Activated CD4-positive, alpha-beta T cell treated with anti-CD3 and anti-CD28 coated beads for 36 hours (primary cell): Measurements from ENCODE around the gene CCT7. TPM values are rescaled to one million over a fixed set of nuclear protein-coding genes. Genes with fewer than 3 reads are reported as not detected.
"Not testable (repeated sequence)": the region's sequence is repeated elsewhere in the genome, so short reads cannot be mapped to it uniquely, and the experiment has no call there.

ENCODE experiments used
- ATAC-seq: fragments of 200-7000 bp; cut with Tn5 transposase; one replicate; pipeline ENCODE4 v1.10.0; 2021; ENCODE audit warnings: mild to moderate bottlenecking, moderate library complexity
- CTCF ChIA-PET: fragments of 350-600 bp; sonication (Branson Sonifier 250); formaldehyde crosslinking; loops from one replicate; lab custom pipeline; 2021; ENCODE audit warnings: antibody characterized with exemption; lab: Charles Lee
- POLR2A ChIA-PET: fragments of 350-600 bp; sonication (Branson Sonifier 250); formaldehyde crosslinking; loops from one replicate; lab custom pipeline; 2021; ENCODE audit warnings: antibody characterized with exemption, inconsistent platforms; lab: Charles Lee
- DNase-seq: peaks from one replicate; pipeline ENCODE4 v3.0.0-alpha.2; 2020
- H3K27ac Mint-ChIP-seq: one replicate; pipeline ENCODE4 v1.8.0; 2021; ENCODE audit warnings: mixed read lengths
- H3K27me3 Mint-ChIP-seq: one replicate; pipeline ENCODE4 v1.8.0; 2021; ENCODE audit warnings: mixed read lengths
- H3K36me3 Mint-ChIP-seq: one replicate; pipeline ENCODE4 v1.8.0; 2021; ENCODE audit warnings: low read depth, mixed read lengths
- H3K4me1 Mint-ChIP-seq: one replicate; pipeline ENCODE4 v1.8.0; 2021; ENCODE audit warnings: mixed read lengths
- H3K4me3 Mint-ChIP-seq: one replicate; pipeline ENCODE4 v1.8.0; 2021; ENCODE audit warnings: mild to moderate bottlenecking, moderate library complexity, mixed read lengths
- H3K9me3 Mint-ChIP-seq: one replicate; pipeline ENCODE4 v1.8.0; 2021; ENCODE audit warnings: low read depth, mixed read lengths
- intact Hi-C, 2 experiments: fragments of 100-400 bp; cut with DNase I in 1 of 2; cut with micrococcal nuclease in 1 of 2; formaldehyde crosslinking; loops; one replicate each; pipeline versions ENCODE4 v1.14.2 to v1.15.1; 2022 to 2024; cut with DNase I, micrococcal nuclease
- total RNA-seq, 2 experiments: library from RNA; stranded (reverse); gene quantifications; one replicate each; pipeline ENCODE4 v1.2.3, GENCODE V29; 2021

The CCT7 gene
- total RNA-seq, result 100 to 1,000 TPM; 637 to 774 TPM

DNA sequence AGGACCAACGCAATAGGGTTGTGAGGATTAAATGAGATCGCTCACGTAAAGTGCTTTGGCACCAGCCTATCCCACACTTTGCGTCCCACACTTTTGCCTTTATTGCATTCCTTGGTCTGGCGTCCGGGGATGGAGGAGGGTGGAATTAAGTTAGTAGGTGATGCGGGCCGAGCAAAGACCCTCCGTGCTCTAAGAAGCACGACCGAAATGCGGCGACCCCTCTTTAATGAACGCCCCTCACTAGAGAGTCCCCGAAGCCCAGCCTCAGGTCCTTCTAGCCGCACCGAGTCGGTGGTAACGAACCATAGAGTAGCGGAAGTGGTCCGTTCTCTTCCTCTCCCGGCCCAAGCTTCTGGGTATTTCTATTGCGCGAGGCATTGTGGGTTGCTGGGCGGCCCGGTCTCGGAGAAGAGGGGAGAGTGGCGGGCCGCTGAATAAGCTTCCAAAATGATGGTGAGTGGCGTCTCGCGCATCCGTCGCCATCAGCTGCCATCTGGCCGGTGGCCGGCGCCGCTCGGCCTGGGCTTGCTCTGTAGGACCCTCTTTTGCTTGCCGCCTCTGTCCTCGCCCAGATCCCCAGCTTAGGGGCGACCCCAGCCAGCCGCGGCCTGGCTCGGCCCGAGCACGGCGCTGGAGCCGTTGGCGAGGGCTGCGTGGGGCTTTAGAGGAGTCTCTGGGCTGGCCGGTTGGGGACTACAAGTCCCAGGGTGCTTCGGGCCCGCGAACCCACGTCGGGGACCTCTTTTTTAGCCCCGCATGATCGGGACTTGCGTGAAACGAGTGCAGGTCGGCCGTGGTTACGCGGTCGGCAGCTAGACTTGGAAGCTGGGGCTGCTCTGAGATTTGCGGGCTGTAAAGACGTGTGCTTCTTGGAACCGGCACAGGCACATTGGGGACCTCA, at the start of gene CCT7:
Gene CCT7 (plus strand): TSS at position 377 of the 901 bp plus-strand sequence. CDS start 71 bp downstream, at position 448.
- Mint-ChIP-seq H3K4me1 (peaks cover 40% of the 10 kb centered on the region), H3K27ac (peak within 1 kb of the TSS; percentile 98), H3K4me3 (peak within 1 kb of the TSS; percentile 92), H3K36me3 (peaks cover 39% of the 10 kb centered on the region), H3K9me3 (no peaks in the 10 kb centered on the region), H3K27me3 (no peaks in the 10 kb centered on the region)
- intact Hi-C loops, result loop anchor here (1.0 to 10.0 kb wide), 17 partner anchors 20 to 1221 kb away; partner anchors contain the start of genes ALMS1 (in 2 of the 2), EGR4 (in 2 of the 2), FBXO41 (in 2 of the 2) and SFXN5 (in 2 of the 2)
- POLR2A ChIA-PET, result interaction anchor here (0.5 to 2.3 kb wide), 8 partner anchors 10 to 946 kb away, joined by 3 to 9 read pairs (median 4); partner anchors contain the start of genes ALMS1, RAB11FIP5 and TPRKB
- CTCF ChIA-PET, result interaction anchor here (1.1 to 5.5 kb wide), 4 partner anchors 13 to 56 kb away, joined by 4 to 37 read pairs (median 22); partner anchors contain the start of gene SMYD5
- ATAC-seq (peak; percentile 77), DNase-seq (peak; percentile 92)

DNA sequence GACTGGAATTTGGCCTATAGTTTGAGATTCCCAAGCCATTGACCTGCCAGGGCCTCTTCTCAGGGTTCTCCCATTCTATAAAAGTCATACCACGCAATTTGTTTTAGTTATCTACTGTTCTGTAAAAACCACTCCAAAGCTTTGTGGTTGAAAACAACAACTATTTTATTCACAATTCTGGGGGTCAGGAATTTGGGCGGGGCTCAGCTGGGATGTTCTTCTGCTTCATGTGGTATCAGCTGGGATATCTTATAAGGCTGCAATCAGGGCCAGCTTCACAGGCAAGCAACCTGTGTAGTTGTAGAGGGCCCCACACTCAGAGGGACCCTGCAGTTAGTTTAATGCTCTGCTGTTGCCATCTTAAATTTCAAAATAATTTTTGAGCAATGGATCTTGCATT, 48.1 kb upstream of the CCT7 start:
- intact Hi-C loops, result no loop called here
- no peak for ATAC-seq
- Mint-ChIP-seq H3K4me3 (no peak overlapping the region), H3K36me3 (no peaks in the 10 kb centered on the region), H3K27me3 (peaks cover 12% of the 10 kb centered on the region), H3K4me1 (no peaks in the 10 kb centered on the region), H3K27ac (no peak overlapping the region), H3K9me3 (peaks cover 3% of the 10 kb centered on the region)
- no peak for DNase-seq
- ChIA-PET POLR2A (no interaction called here), CTCF (interaction anchor here (0.9 to 5.2 kb wide), 2 partner anchors 9 to 48 kb away, joined by 3 to 28 read pairs; no protein-coding TSS in a partner anchor)

GRCh38 chr2:73187549-73187948, 46.6 kb upstream of the CCT7 start:
- POLR2A ChIA-PET, result interaction anchor here (0.5 kb wide), 1 partner anchor 63 kb away, joined by 3 read pairs; no protein-coding TSS in a partner anchor
- ATAC-seq, result no peak
- no peak overlapping the region for H3K4me3 Mint-ChIP-seq
- H3K27me3 Mint-ChIP-seq, result peaks cover 8% of the 10 kb centered on the region
- H3K9me3 Mint-ChIP-seq, result peaks cover 3% of the 10 kb centered on the region
- intact Hi-C loops, result no loop called here
- H3K4me1 Mint-ChIP-seq, result no peaks in the 10 kb centered on the region
- no peak for DNase-seq
- no peak overlapping the region for H3K27ac Mint-ChIP-seq
- no peaks in the 10 kb centered on the region for H3K36me3 Mint-ChIP-seq
- CTCF ChIA-PET, result interaction anchor here (5.2 kb wide), 1 partner anchor 10 kb away, joined by 28 read pairs; no protein-coding TSS in a partner anchor

DNA sequence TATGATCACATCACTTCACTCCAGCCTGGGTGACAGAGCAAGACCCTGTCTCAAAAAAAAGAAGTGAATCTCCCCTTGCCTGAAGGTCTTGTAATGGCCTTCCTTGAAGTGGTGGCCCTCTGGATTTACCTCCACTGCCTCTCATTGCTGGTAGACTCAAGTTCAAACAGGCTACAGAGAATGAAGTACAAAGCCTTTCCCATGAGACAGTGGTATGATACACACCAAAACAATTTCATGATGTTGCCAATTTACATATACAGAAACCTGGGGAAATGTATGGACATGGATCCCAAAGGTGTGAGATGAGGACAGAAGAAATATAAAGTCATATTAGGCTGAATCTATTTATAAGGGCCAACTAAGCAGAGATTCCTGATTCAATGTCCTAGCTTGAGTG, 36.5 kb upstream of the CCT7 start:
- ChIA-PET POLR2A (no interaction called here), CTCF (interaction anchor here (0.6 to 1.1 kb wide), 3 partner anchors 15 to 1296 kb away, joined by 3 to 4 read pairs (median 3); no protein-coding TSS in a partner anchor)
- ATAC-seq (no peak), DNase-seq (no peak)
- intact Hi-C loops, result no loop called here
- no peak overlapping the region for H3K4me3 Mint-ChIP-seq
- no peaks in the 10 kb centered on the region for H3K9me3 Mint-ChIP-seq
- H3K27ac Mint-ChIP-seq, result no peak overlapping the region
- peaks cover 33% of the 10 kb centered on the region for H3K27me3 Mint-ChIP-seq
- H3K4me1 Mint-ChIP-seq, result peaks cover 2% of the 10 kb centered on the region
- no peaks in the 10 kb centered on the region for H3K36me3 Mint-ChIP-seq

DNA sequence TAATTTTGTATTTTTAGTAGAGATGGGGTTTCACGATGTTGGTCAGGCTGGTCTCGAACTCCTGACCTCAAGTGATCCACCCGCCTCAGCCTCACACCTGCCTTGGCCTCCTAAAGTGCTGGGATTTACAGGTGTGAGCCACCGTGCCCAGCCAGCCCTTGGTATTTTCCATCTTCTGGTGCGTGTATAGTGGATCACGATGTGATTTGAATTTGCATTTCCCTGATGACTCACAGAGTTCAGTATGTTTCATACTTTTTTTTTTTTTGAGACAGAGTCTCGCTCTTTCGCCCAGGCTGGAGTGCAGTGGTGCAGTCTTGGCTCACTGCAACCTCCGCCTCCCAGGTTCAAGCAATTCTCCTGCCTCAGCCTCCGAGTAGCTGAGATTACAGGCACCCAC, 33.8 kb upstream of the CCT7 start:
- H3K4me3 Mint-ChIP-seq, H3K9me3 Mint-ChIP-seq, intact Hi-C loops, H3K4me1 Mint-ChIP-seq, H3K36me3 Mint-ChIP-seq, H3K27ac Mint-ChIP-seq: not testable (repeated sequence)
- DNase-seq (peak; percentile 24), ATAC-seq (peak; percentile 76)
- POLR2A ChIA-PET, result interaction anchor here (0.7 kb wide), 1 partner anchor 8 kb away, joined by 4 read pairs; no protein-coding TSS in a partner anchor
- peaks cover 47% of the 10 kb centered on the region for H3K27me3 Mint-ChIP-seq
- CTCF ChIA-PET, result interaction anchor here (1.1 kb wide), 1 partner anchor 12 kb away, joined by 4 read pairs; no protein-coding TSS in a partner anchor

- ChIA-PET CTCF (interaction anchor here (1.1 to 1.8 kb wide), 2 partner anchors 11 to 31 kb away, joined by 3 to 11 read pairs; partner anchors contain the start of gene PRADC1), POLR2A (no interaction called here)
- Mint-ChIP-seq H3K9me3 (no peaks in the 10 kb centered on the region), H3K27me3 (peaks cover 50% of the 10 kb centered on the region), H3K36me3 (no peaks in the 10 kb centered on the region), H3K4me3 (no peak within 1 kb of the TSS), H3K4me1 (peaks cover 4% of the 10 kb centered on the region), H3K27ac (no peak within 1 kb of the TSS)
- ATAC-seq, result peak; percentile 16
- DNase-seq, result peak; percentile 26
- intact Hi-C loops, result no loop called here
These were observed 31.7 kb upstream of the CCT7 start, which contains the start of gene NOTO for GRCh38 chr2:73202156-73203054. TSS of gene NOTO (plus strand) at chr2:73202574. CDS start at chr2:73202667, 93 bp downstream.

DNA sequence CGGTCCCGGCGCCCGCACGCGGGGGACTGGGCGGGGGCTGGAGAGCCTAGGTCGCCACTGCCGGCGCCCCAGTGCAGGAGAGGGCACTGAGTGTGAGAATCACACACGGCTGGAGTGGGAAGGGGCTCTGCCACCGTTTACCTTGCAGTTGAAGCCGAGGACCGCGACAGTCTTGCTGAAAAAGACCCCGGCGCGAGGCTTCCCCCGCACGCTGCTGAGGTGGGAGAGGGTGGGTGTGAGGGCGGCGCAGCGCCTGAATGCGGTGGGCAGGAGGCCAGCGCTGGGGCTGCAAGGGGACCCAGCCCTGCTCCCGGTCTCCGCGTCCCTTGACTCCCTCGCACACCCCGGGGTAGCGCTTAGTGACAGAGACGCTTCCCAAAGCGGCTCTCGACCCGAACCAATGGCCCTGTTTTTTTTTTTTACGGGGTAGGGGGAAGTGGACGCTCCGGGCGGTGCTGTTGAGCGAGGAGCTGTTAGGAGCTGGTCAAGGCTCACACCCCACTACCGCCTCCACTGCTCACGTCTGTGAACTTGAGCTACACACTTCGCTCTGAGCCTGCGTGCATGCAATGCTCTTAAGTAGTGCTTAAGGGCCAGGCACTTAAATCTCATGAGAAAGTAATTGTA, 30.9 kb upstream of the CCT7 start:
- no peaks in the 10 kb centered on the region for H3K36me3 Mint-ChIP-seq
- H3K4me1 Mint-ChIP-seq, result peaks cover 4% of the 10 kb centered on the region
- intact Hi-C loops, result no loop called here
- no peaks in the 10 kb centered on the region for H3K9me3 Mint-ChIP-seq
- no peak overlapping the region for H3K4me3 Mint-ChIP-seq
- H3K27me3 Mint-ChIP-seq, result peaks cover 50% of the 10 kb centered on the region
- CTCF ChIA-PET, result no interaction called here
- H3K27ac Mint-ChIP-seq, result no peak overlapping the region
- DNase-seq (no peak), ATAC-seq (no peak)
- POLR2A ChIA-PET, result interaction anchor here (0.5 kb wide), 1 partner anchor 9 kb away, joined by 3 read pairs; no protein-coding TSS in a partner anchor

DNA sequence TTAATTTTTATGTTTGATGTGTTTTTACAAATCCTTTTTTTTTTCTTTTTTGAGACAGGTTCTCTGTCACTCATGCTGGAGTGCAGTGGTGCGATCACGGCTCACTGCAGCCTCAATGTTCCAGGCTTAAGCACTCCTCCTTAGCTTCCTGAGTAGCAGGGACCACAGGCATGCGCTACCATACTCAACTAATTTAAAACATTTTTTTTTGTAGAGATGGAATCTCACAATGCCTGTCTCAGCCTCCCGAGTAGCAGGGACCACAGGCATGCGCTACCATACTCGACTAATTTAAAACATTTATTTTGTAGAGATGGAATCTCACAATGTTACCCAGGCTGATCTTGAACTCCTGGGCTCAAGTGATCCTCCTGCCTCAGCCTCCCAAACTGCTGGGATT, 28.5 kb upstream of the CCT7 start:
- Mint-ChIP-seq H3K27me3 (peaks cover 41% of the 10 kb centered on the region), H3K27ac (no peak overlapping the region), H3K9me3 (no peaks in the 10 kb centered on the region), H3K36me3 (no peaks in the 10 kb centered on the region), H3K4me3 (no peak overlapping the region), H3K4me1 (peaks cover 4% of the 10 kb centered on the region)
- intact Hi-C loops, result no loop called here
- POLR2A ChIA-PET, result interaction anchor here (0.6 kb wide), 1 partner anchor 10 kb away, joined by 4 read pairs; no protein-coding TSS in a partner anchor
- no peak for ATAC-seq
- CTCF ChIA-PET, result interaction anchor here (1.4 kb wide), 1 partner anchor 120 kb away, joined by 4 read pairs; no protein-coding TSS in a partner anchor
- no peak for DNase-seq

DNA sequence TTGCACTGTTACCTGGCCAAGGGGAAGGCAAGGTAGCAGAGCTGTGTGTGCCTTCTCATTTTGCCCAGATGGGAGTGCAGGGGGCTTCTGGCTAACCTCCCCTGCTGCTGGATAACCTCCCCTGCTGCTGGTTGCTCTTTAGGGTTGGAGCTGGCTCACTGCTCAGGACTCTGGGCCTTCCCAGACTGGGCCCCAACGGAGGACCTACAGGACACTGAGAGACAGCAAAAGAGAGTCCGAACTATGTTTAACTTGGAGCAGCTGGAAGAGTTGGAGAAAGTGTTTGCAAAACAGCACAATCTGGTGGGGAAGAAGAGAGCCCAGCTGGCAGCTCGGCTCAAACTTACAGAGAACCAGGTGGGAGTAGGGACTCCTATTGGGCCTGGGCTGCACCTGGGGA, 25.9 kb upstream of the CCT7 start:
- Mint-ChIP-seq H3K4me1 (peaks cover 10% of the 10 kb centered on the region), H3K36me3 (no peaks in the 10 kb centered on the region), H3K27ac (no peak overlapping the region), H3K9me3 (no peaks in the 10 kb centered on the region), H3K27me3 (peaks cover 31% of the 10 kb centered on the region), H3K4me3 (no peak overlapping the region)
- ChIA-PET CTCF (interaction anchor here (3.3 kb wide), 1 partner anchor 31 kb away, joined by 17 read pairs; no protein-coding TSS in a partner anchor), POLR2A (no interaction called here)
- DNase-seq (no peak), ATAC-seq (no peak)
- intact Hi-C loops, result no loop called here

DNA sequence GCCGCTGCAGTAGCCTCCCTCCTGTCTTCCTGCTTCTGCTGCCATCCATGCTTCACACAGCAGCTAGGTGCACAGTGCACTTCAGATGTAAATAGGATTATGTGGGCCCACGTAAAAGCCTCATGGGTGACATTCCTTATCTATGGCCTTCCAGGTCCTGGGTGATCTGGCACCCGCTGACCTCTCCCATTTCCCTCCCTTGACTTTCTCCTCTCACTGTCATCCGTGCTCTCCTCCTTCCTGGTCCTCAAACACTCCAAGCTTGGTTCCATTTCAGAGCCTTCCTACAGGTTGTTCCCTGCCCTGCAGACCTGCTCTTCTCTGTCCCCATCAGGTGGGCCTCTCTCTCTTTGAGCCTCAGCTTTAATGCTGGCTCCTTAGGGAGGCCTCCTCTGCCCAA, 24.1 kb upstream of the CCT7 start:
- H3K27ac Mint-ChIP-seq, result no peak overlapping the region
- peaks cover 2% of the 10 kb centered on the region for H3K36me3 Mint-ChIP-seq
- CTCF ChIA-PET, result interaction anchor here (0.7 to 3.3 kb wide), 4 partner anchors 11 to 316 kb away, joined by 3 to 17 read pairs (median 5); no protein-coding TSS in a partner anchor
- H3K4me1 Mint-ChIP-seq, result peaks cover 18% of the 10 kb centered on the region
- POLR2A ChIA-PET, result no interaction called here
- no peak for ATAC-seq
- no peaks in the 10 kb centered on the region for H3K9me3 Mint-ChIP-seq
- intact Hi-C loops, result loop anchor here in 1 of 2 experiments (10.0 kb wide), 1 partner anchor 1625 kb away; the partner anchor contains the start of gene HK2
- H3K4me3 Mint-ChIP-seq, result no peak overlapping the region
- peaks cover 19% of the 10 kb centered on the region for H3K27me3 Mint-ChIP-seq
- no peak for DNase-seq
